ENCODE measurements around the gene TSHZ1.
A peak's percentile ranks its signal among the peaks of the same experiment; 100 is the strongest.

TSHZ1 gene

GRCh38 chr18:75208155-75208835 lies 2.3 kb upstream of the TSHZ1 start:
- DNase-seq, result peak; percentile 72

GRCh38 chr18:75208836-75209128 lies 1.8 kb upstream of the TSHZ1 start:
- DNase-seq, result no peak

DNA sequence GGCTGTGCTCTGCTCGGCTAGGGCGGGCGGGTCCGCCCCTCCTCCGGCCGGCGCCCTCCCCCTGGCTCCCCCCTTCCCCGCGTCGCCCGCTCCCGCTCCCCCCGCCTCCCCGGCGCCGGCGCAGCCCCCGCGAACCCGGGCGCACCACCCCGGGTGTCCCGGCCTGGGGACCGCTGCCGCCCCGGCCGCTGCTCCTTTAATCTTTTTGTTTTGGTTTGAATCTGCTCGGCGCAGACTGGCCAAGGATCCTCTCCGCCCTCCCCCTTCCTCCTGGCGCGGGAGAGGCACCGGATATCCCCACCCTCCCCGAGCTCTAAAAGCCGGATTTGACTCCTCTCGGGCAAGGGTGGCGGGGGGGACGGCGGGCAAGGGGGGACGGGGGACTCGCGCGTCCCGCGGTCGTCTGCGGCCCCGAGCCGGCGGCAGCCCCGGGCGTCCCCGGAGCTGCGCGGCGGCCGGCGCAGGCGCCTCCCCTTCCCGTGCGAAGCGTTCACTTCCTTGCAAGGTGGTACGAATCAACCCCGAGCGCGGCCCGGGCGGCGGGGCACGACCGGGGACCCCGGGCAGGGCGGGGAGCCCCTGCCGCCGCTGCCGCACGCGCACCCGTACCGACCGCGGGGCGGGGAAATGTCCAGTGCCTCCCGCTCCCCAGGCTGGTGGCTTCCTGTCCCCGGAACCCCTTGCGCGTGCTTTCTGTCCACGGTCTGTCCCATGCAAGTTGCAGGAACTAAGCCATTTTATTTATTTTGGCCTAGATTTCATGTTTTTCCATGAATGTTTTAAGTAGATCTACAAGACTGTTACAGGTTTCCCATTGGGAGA lies 1.3 kb upstream of the TSHZ1 start, which contains the start of gene PTGR3:
TSS of gene PTGR3 (minus strand) at position 11 of the 822 bp plus-strand sequence. CDS start 81 bp downstream, outside the sequence.
- peak; percentile 95 for DNase-seq

GRCh38 chr18:75209951-75210258 lies 692 bp upstream of the TSHZ1 start:
- peak; percentile 72 for DNase-seq

GRCh38 chr18:75211002-75211621 lies 515 bp downstream of the TSHZ1 start:
- peak; percentile 69 for DNase-seq

GRCh38 chr18:75211626-75211952 lies 992 bp downstream of the TSHZ1 start:
- peak; percentile 68 for DNase-seq

- peak; percentile 68 for DNase-seq
Observed at GRCh38 chr18:75211953-75212750, 1.6 kb downstream of the TSHZ1 start.

DNA sequence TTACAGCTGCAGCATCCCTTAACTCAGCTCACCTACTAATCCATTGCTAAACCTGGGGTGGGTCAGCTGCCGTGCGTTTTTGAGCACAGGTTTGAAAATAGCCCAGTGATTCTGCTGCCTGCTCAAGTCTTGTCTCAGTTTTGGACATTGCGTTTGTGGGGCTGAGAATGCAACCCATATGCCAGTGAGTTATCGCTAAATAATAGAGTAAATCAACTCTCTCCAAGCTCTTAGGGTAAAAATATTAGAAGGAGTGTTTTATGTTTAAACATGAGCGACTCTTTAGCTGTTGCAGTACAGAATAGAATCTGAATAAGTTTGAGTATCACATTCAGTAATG lies 2.1 kb downstream of the TSHZ1 start:
- DNase-seq, result no peak

- peak; percentile 64 for DNase-seq
Observed at GRCh38 chr18:75213611-75214331, 3.2 kb downstream of the TSHZ1 start.

- DNase-seq, result no peak
Observed at GRCh38 chr18:75214332-75214690, 3.7 kb downstream of the TSHZ1 start.

- DNase-seq, result peak; percentile 88
Observed at GRCh38 chr18:75214766-75215510, 4.3 kb downstream of the TSHZ1 start.

GRCh38 chr18:75215663-75216062 lies 5.1 kb downstream of the TSHZ1 start:
- peak; percentile 59 for DNase-seq

- no peak for DNase-seq
Observed at GRCh38 chr18:75216212-75216910, 5.8 kb downstream of the TSHZ1 start.

DNA sequence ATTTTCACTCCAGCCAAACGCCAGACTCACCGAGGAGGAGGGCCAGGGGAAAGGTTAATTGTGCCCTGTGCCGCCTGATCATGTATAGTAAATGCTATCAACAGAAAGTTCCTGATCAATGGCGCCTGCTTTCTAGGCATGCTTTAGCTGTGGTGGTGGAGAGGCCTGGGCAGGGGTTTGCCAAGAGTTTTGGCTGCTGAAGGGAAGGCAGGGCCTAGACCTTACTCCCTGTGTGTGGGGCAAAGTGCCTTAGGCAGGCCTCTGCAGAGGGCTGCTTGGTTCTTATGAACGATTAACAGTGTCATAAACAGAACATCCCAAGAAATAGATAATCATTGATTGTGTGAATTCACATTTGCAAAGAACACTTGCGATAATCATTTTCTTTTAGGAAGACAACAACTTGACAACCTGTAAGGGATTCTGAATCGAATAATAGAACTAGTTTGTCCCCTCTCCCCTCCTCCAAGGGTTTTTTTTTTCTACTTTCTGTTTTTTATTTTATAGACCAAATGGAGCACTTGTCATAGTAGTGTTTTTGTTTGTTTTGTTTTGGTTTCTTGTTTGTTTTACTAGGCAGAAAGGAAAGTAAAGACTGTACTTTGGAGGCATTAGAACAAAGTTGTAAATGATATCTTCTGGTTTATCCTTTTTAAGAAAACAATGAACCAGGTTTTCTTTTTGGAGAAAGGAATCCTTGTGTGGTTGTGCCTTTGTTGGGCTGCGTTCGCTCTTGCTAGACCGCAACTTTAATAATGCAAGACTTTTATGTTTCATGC lies 6.5 kb downstream of the TSHZ1 start:
- DNase-seq, result no peak

DNA sequence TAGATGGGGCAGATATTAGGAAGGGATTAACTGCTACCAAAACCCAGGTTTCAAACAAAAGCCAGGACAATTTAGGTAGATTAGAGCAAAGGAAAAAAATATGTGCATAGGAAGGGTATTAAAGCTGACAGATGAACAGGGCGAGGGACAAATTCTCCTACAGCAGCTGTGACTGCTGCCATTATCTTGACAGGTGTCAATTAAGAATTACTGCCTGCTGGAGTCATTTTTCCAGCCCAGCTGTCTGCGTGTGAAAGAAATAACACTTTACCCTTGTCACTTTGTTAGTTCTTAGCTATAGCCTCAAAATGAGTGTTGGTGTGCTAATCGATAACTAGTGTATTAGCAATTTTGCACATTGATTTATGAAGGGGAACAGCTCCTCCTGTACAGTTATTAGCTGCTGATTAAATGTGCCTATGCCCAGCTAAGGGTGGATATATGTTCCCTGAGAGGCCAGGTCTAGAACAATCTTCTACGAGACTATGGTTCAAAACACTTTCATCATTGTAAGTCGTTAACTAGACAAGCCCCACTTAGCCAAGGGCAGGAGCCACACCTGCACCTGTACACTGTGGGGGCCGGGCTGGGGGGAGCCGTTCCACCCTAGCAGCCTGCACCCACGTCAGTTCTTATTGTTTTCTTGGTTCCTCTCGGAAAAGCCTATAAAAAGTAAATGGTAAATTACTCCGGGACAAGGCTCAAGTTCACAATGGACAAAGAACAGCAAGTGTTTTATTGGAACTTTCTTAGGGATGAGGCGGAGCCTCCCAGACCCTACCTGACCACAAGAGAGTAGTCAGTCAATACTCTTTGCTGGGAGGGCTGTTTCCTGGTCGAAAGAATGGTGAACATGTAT lies 7.7 kb downstream of the TSHZ1 start:
- peak; percentile 68 for DNase-seq

GRCh38 chr18:75219745-75220375 lies 9.3 kb downstream of the TSHZ1 start:
- DNase-seq, result no peak

- DNase-seq, result no peak
Observed at GRCh38 chr18:75220551-75221355, 10.2 kb downstream of the TSHZ1 start.

DNA sequence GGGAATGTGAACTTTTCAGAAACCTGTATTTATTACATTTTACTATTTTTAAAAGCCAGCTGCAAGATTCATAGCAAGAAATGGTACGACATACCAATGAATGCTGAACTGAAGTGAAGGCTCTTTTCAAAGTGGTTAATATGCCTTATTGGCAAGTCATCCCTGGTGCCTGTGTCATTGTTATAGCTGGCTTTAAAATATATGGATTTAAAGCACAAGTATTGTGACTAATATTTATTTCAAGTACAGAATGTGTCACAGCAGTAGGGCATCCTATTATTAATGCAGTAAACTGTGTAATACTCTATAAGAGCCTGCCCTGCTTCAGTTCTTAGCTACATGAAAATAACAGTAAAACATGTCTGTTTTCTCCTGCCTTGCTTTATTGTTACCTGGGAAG lies 10.8 kb downstream of the TSHZ1 start:
- no peak for DNase-seq
